ENCODE results near the gene AKAP10.

AKAP10 gene

GRCh38 chr17:19979917-19980770 is 2.5 kb upstream of the AKAP10 start:
- Histone ChIP-seq H4K20me1 (ENCODE audit: insufficient read depth, low read length) (no peaks in the 10 kb centered on the region), H3K9me2 (ENCODE audit: low read depth, low read length) (no peaks in the 10 kb centered on the region), H3K27me3 (ENCODE audit: insufficient read depth, low read length) (no peaks in the 10 kb centered on the region; the same call in 1 of the 2 replicates), H3K4me1 (ENCODE audit: insufficient read depth, low read length, severe bottlenecking) (peaks cover 21% of the 10 kb centered on the region), H3K9me3 (ENCODE audit: low read length) (no peaks in the 10 kb centered on the region), H3K4me3 (ENCODE audit: low read depth, low read length, poor library complexity, severe bottlenecking) (no peak overlapping the region), H3K79me2 (ENCODE audit: insufficient read depth, low read length) (peaks cover 20% of the 10 kb centered on the region), H3K27ac (ENCODE audit: low read depth, low read length, poor library complexity, severe bottlenecking) (no peak overlapping the region), H3K36me3 (ENCODE audit: insufficient read depth, low read length) (peaks cover 10% of the 10 kb centered on the region), H3K4me2 (ENCODE audit: low read length) (no peak overlapping the region), H2AFZ (ENCODE audit: low read length) (no peak overlapping the region), H3F3A (ENCODE audit: insufficient read depth, low read length) (no peaks in the 10 kb centered on the region), H3K9ac (ENCODE audit: low read length) (no peak overlapping the region)
- TF ChIP-seq EZH2 (IDR thresholded peaks at IDR 0.05; ENCODE audit: borderline replicate concordance, low read length) (no peak), CTCF (IDR thresholded peaks at IDR 0.05; ENCODE audit: low read length) (no peak)

GRCh38 chr17:19978805-19979211 is 1.2 kb upstream of the AKAP10 start:
- H3K27ac ChIP-seq (ENCODE audit: low read depth, low read length, poor library complexity, severe bottlenecking), result no peak overlapping the region
- H3K4me3 ChIP-seq (ENCODE audit: low read depth, low read length, poor library complexity, severe bottlenecking), result peak overlapping the region; percentile 85
- H2AFZ ChIP-seq (ENCODE audit: low read length), result no peak overlapping the region
- no peaks in the 10 kb centered on the region for H3K9me2 ChIP-seq (ENCODE audit: low read depth, low read length)
- H3F3A ChIP-seq (ENCODE audit: insufficient read depth, low read length), result no peaks in the 10 kb centered on the region
- no peaks in the 10 kb centered on the region; the same call in 1 of the 2 replicates for H3K27me3 ChIP-seq (ENCODE audit: insufficient read depth, low read length)
- H3K4me1 ChIP-seq (ENCODE audit: insufficient read depth, low read length, severe bottlenecking), result peaks cover 21% of the 10 kb centered on the region
- peaks cover 18% of the 10 kb centered on the region for H3K36me3 ChIP-seq (ENCODE audit: insufficient read depth, low read length)
- H3K4me2 ChIP-seq (ENCODE audit: low read length), result peak overlapping the region; percentile 84
- no peaks in the 10 kb centered on the region for H4K20me1 ChIP-seq (ENCODE audit: insufficient read depth, low read length)
- TF ChIP-seq EZH2 (IDR thresholded peaks at IDR 0.05; ENCODE audit: borderline replicate concordance, low read length) (no peak), CTCF (IDR thresholded peaks at IDR 0.05; ENCODE audit: low read length) (no peak)
- no peaks in the 10 kb centered on the region for H3K9me3 ChIP-seq (ENCODE audit: low read length)
- H3K79me2 ChIP-seq (ENCODE audit: insufficient read depth, low read length), result peaks cover 34% of the 10 kb centered on the region
- H3K9ac ChIP-seq (ENCODE audit: low read length), result no peak overlapping the region; the same call in 1 of the 2 replicates

- H3K9me3 ChIP-seq (ENCODE audit: low read length), result no peaks in the 10 kb centered on the region
- H3F3A ChIP-seq (ENCODE audit: insufficient read depth, low read length), result no peaks in the 10 kb centered on the region
- no peaks in the 10 kb centered on the region for H4K20me1 ChIP-seq (ENCODE audit: insufficient read depth, low read length)
- H3K4me3 ChIP-seq (ENCODE audit: low read depth, low read length, poor library complexity, severe bottlenecking), result peak overlapping the region; percentile 85
- H3K36me3 ChIP-seq (ENCODE audit: insufficient read depth, low read length), result peaks cover 23% of the 10 kb centered on the region
- peaks cover 39% of the 10 kb centered on the region for H3K79me2 ChIP-seq (ENCODE audit: insufficient read depth, low read length)
- H3K9ac ChIP-seq (ENCODE audit: low read length), result peak overlapping the region; percentile 91
- TF ChIP-seq CTCF (IDR thresholded peaks at IDR 0.05; ENCODE audit: low read length) (no peak), EZH2 (IDR thresholded peaks at IDR 0.05; ENCODE audit: borderline replicate concordance, low read length) (no peak)
- H3K9me2 ChIP-seq (ENCODE audit: low read depth, low read length), result no peaks in the 10 kb centered on the region
- H3K4me1 ChIP-seq (ENCODE audit: insufficient read depth, low read length, severe bottlenecking), result peaks cover 21% of the 10 kb centered on the region
- H2AFZ ChIP-seq (ENCODE audit: low read length), result peak overlapping the region; percentile 73
- H3K4me2 ChIP-seq (ENCODE audit: low read length), result peak overlapping the region; percentile 84
- H3K27me3 ChIP-seq (ENCODE audit: insufficient read depth, low read length), result no peaks in the 10 kb centered on the region; the same call in 1 of the 2 replicates
- H3K27ac ChIP-seq (ENCODE audit: low read depth, low read length, poor library complexity, severe bottlenecking), result peak overlapping the region; percentile 85
These were observed 678 bp upstream of the AKAP10 start for GRCh38 chr17:19978209-19978802.

Data from OCI-LY1 (cell line).